GM18909 (cell line): ENCODE data around the gene CD68.

Experiments
- ATAC-seq: cut with Tn5 transposase; IDR thresholded peaks from one replicate; pipeline ENCODE4 v1.9.1; 2021; ENCODE audit warnings: mild to moderate bottlenecking; ENCODE audit not compliant: unreplicated experiment, poor library complexity

CD68 gene, protein sequence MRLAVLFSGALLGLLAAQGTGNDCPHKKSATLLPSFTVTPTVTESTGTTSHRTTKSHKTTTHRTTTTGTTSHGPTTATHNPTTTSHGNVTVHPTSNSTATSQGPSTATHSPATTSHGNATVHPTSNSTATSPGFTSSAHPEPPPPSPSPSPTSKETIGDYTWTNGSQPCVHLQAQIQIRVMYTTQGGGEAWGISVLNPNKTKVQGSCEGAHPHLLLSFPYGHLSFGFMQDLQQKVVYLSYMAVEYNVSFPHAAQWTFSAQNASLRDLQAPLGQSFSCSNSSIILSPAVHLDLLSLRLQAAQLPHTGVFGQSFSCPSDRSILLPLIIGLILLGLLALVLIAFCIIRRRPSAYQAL

GRCh38 chr17:7579001-7579833 is at the start of gene CD68:
TSS of gene CD68 (plus strand) at chr17:7579638. CDS start at chr17:7579678, 40 bp downstream.
- peak; percentile 53 for ATAC-seq

GRCh38 chr17:7530023-7530900 is 49.2 kb upstream of the CD68 start:
- ATAC-seq = no peak

GRCh38 chr17:7538050-7538449 is 41.4 kb upstream of the CD68 start:
- no peak for ATAC-seq

DNA sequence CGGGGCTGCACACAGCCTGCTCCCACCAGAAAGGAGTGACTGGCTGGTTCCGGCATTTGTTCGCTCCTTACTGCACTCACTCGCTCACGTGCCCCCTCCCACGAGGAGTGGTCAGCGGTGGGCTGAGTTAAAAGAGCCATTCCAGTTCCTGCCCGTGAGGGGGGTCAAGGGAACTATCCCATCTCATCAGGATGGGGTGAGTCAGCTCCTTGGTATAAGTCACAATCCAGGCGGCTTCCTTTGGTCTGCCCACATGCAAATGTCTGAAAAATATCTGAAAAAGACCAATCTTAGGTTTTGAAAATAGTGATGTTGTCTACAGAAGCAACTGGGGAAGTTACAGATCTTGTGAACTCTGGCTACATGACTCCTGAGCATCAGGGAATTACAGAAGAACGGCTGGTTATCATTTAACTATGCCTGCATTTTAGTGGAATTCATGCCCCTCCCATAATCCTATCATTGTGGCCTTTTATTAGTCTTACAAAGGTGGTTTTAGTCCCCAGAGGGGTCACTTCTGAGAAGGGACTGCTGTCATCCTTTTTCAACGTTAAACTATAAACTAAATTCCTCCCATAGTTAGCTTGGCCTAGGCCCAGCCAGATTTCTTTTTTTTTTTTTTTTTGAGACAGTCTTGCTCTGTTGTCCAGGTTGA is 40.4 kb upstream of the CD68 start:
- no peak for ATAC-seq

DNA sequence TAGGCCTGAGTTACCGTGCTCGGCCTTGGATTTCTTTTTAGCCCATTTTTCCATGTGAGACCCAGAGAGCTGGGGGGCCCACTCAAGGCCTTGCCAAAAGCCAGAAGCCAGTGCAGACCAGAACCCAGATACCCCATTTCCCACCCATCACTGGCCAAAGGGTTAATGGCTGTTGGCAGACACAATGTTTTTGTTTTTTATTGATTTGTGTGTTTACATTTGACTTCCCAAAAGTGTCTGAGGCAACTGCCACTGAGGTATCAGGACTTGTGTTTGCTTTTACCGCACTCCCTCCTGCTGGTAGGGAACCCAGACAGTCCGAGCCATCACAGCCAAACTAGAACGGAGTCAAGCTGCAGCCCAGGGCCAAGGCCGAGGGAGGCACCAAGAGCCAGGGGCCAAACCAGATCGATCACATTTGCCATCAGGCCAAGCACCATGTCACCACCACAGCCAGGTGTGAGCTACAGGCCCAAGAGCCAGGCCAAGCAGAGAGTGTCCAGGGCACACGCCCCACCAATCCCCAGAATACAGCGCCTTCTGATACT is 38.3 kb upstream of the CD68 start:
- no peak for ATAC-seq

DNA sequence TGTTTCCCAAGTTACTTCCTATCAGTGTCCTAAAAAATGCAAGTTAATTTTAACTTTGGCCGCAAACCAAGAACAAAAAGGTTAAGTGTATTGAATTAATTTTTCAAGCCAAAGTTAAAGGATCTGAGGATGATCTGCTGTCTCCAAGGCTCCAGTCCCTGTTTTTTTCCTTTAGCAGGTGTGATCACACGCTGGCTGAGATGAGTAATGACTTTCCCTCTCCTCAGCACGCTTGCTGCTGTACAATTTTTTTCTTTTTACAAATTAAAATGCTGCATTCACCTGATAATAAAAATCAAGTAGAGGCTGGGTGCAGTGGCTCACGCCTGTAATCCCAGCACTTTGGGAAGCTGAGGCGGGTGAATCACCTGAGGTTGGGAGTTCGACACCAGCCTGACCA is 34.5 kb upstream of the CD68 start:
- ATAC-seq = no peak

GRCh38 chr17:7548585-7549400 is 30.6 kb upstream of the CD68 start, which contains the start of gene TNFSF12:
TSS of gene TNFSF12 (plus strand) at chr17:7549058. CDS start at chr17:7549154, 96 bp downstream.
- ATAC-seq = no peak

DNA sequence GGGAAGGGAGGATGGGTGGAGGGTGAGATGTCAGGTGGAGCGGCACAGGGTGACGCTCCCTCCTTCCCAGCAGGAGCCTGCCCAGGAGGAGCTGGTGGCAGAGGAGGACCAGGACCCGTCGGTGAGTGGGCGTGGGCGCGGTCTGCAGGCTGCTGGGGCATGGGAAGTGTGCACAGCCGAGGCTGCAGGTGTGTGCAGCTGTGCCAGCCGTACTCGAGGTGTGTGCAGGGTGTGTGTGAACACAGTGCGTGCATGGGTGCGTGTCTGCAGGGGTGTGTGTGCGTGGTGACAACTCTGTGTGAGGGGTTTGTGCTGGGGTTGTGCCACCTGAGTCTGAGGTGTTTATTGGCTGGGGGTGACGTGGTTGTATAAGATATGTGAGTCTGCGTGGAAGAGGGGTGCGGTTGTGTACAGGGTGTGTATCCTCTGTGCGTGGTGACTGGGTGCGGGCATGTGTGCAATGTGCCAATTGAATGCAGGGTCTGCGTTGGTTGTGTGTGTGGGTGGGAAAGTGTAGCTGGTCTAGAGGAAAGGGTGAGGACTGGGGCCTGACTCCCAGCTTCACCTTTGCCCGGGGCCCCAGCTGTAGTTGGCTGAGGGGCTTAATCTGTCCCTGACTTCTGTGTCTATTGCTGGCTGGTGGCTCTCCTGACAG is 29.9 kb upstream of the CD68 start:
- no peak for ATAC-seq

- no peak for ATAC-seq
Observed at GRCh38 chr17:7550344-7550743, 29.1 kb upstream of the CD68 start.

DNA sequence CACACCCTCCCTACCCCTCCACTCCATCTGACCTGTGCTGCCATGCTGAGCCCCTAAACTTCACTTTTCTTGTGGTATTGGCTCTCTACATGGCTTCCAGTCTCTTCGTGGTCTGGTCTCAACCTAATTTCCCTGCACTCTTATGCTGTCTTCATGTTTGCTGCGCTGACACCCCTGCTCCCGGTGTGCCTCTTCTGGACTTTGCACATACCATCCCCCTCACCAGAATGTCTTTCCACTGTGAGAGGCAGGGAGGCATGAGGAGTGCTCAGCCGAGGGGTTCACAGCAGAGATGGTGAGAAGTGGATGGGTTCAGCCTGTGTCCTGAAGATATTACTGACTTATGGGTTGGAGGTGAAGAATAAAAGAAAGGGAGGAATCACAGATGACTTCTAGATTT is 28.0 kb upstream of the CD68 start:
- ATAC-seq = no peak

GRCh38 chr17:7552621-7553051 is 26.8 kb upstream of the CD68 start:
- peak; percentile 59 for ATAC-seq

GRCh38 chr17:7553356-7553755 is 26.1 kb upstream of the CD68 start:
- ATAC-seq = no peak

DNA sequence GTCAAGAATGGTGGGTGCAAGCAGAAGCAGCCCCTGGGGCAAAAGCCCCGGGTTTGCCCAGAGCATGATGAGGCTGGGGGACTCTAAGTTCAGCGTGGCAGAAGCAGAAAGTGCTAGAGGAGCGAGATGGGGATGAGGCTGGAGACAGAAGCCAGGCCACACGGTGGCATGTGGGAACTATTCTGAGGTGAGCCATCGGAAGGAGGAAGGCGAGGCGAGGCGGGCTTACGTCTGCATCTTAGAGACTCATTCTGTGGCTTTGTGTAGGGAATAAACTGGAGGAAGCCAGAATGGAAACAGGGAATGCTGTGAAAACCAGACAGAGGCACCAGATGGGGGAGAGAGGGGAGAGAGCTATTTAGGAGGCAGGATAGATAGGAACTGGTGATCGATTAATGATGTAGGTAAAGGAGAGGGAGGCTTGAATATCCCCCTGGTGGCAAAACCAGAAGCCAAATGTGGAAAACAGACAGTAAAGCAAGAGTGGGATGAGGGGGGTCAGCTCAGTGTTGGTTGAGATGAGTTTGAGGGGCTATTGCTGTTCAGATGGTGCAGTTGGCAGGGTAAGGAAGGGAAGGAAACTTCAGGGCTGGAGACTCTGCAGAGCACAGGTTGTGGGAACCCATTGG is 24.0 kb upstream of the CD68 start:
- no peak for ATAC-seq

DNA sequence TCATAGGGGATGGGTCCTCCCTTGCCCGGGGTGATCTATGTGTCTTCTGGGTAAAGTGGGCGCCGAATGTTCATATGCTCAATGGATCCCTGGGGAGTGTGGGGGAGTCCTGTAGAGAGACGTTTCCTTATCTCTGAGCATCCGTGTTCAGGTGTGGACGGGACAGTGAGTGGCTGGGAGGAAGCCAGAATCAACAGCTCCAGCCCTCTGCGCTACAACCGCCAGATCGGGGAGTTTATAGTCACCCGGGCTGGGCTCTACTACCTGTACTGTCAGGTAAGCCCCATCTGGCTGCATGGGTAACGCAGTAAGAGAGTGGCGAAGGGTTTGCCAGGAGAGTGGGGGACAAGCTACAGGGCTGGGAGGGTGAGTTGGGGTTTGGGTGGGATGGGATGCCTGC is 22.8 kb upstream of the CD68 start:
- no peak for ATAC-seq

DNA sequence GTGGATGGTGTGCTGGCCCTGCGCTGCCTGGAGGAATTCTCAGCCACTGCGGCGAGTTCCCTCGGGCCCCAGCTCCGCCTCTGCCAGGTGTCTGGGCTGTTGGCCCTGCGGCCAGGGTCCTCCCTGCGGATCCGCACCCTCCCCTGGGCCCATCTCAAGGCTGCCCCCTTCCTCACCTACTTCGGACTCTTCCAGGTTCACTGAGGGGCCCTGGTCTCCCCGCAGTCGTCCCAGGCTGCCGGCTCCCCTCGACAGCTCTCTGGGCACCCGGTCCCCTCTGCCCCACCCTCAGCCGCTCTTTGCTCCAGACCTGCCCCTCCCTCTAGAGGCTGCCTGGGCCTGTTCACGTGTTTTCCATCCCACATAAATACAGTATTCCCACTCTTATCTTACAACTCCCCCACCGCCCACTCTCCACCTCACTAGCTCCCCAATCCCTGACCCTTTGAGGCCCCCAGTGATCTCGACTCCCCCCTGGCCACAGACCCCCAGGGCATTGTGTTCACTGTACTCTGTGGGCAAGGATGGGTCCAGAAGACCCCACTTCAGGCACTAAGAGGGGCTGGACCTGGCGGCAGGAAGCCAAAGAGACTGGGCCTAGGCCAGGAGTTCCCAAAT is 22.2 kb upstream of the CD68 start:
- ATAC-seq = no peak

DNA sequence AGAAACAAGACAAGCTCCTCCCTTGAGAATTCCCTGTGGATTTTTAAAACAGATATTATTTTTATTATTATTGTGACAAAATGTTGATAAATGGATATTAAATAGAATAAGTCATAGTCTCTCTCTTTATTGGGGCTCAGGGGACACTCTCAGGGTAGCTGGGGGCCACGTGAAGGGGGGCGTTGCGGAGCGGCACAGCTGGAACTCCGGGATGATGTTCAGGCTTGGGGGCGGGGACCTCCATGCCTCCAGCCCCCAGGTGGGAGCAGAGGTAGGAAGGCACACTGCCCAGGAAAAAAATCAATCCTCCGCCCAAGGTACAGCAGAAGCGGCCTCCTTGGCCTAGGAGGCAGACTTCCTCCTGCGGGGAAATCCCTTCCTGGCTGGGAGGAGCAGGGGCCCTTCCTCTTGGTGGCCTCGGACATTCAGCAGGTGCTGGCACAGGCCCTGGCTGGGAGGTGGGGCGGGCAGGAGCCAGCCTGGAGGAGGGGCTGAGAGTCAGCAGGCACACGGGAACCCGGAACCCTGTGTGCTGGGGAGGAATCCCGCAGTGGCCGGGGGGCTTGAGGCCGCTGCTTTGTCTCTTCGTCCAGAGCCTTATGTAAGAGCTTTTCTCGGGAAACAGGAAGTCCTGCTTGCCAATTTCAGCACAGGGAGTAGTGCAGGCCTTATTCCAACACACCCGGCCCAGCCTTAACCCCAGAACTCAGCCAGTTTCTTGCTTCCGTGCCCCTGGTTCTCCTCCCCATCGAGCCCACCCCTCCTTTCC is 21.5 kb upstream of the CD68 start:
- ATAC-seq = no peak
